SK-N-SH (cell line): Measurements from ENCODE around the gene CAP2.

Experiments used
- EP300 ChIP-seq, 2 experiments: IDR thresholded peaks; 2 replicates each; pipeline versions ENCODE4 v1.4.0 to v1.6.1; 2012; ENCODE audit warnings: borderline replicate concordance in 1 of 2, low read depth in 1 of 2, low read length in 1 of 2
- EZH2phosphoT487 ChIP-seq: fragments of 200-600 bp; sonication (generic); IDR thresholded peaks from 2 replicates; pipeline ENCODE4 v1.6.1; 2017; ENCODE audit warnings: low read depth, mixed run types, mild to moderate bottlenecking, antibody characterized with exemption, moderate library complexity, borderline replicate concordance
- RFX5 ChIP-seq: IDR thresholded peaks from 2 replicates; pipeline ENCODE4 v1.6.1; 2012; ENCODE audit warnings: mild to moderate bottlenecking, improper control_type of control experiment, low read length
- TAF1 ChIP-seq: IDR thresholded peaks from 2 replicates; pipeline ENCODE4 v1.6.1; 2012; ENCODE audit warnings: low read depth, mild to moderate bottlenecking, low read length, moderate library complexity, borderline replicate concordance
- ZBTB33 ChIP-seq: IDR thresholded peaks from 2 replicates; pipeline ENCODE4 v1.4.0; 2012; ENCODE audit warnings: low read depth, borderline replicate concordance
- TF ChIP-seq, protein P1 (sequence below): fragments of 200-600 bp; sonication (generic); IDR thresholded peaks from 2 replicates; pipeline ENCODE4 v1.6.1; 2017; ENCODE audit warnings: antibody characterized with exemption, mild to moderate bottlenecking, moderate library complexity

- no peak for TF ChIP-seq TAF1
- TF ChIP-seq, protein P1, sequence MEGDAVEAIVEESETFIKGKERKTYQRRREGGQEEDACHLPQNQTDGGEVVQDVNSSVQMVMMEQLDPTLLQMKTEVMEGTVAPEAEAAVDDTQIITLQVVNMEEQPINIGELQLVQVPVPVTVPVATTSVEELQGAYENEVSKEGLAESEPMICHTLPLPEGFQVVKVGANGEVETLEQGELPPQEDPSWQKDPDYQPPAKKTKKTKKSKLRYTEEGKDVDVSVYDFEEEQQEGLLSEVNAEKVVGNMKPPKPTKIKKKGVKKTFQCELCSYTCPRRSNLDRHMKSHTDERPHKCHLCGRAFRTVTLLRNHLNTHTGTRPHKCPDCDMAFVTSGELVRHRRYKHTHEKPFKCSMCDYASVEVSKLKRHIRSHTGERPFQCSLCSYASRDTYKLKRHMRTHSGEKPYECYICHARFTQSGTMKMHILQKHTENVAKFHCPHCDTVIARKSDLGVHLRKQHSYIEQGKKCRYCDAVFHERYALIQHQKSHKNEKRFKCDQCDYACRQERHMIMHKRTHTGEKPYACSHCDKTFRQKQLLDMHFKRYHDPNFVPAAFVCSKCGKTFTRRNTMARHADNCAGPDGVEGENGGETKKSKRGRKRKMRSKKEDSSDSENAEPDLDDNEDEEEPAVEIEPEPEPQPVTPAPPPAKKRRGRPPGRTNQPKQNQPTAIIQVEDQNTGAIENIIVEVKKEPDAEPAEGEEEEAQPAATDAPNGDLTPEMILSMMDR, result no peak
- TF ChIP-seq RFX5, result no peak
- TF ChIP-seq EP300 (IDR thresholded peaks at IDR 0.05; ENCODE audit: borderline replicate concordance in 1 of 2, low read depth in 1 of 2, low read length in 1 of 2), result no peak
- TF ChIP-seq EZH2phosphoT487, result no peak
- TF ChIP-seq ZBTB33, result no peak
Observed at GRCh38 chr6:17474289-17474688, 80.9 kb downstream of the CAP2 start.
